Activated naive CD8-positive, alpha-beta T cell treated with anti-CD3 and anti-CD28 coated beads, Interleukin-2, amount 50 U/mL, for 16 hours (primary cell): ENCODE measurements around the gene SPG7.

Experiments used
- DNase-seq: peaks from one replicate; pipeline ENCODE4 v3.0.0-alpha.2; 2020; ENCODE audit warnings: low read depth, low spot score

Gene SPG7

DNA sequence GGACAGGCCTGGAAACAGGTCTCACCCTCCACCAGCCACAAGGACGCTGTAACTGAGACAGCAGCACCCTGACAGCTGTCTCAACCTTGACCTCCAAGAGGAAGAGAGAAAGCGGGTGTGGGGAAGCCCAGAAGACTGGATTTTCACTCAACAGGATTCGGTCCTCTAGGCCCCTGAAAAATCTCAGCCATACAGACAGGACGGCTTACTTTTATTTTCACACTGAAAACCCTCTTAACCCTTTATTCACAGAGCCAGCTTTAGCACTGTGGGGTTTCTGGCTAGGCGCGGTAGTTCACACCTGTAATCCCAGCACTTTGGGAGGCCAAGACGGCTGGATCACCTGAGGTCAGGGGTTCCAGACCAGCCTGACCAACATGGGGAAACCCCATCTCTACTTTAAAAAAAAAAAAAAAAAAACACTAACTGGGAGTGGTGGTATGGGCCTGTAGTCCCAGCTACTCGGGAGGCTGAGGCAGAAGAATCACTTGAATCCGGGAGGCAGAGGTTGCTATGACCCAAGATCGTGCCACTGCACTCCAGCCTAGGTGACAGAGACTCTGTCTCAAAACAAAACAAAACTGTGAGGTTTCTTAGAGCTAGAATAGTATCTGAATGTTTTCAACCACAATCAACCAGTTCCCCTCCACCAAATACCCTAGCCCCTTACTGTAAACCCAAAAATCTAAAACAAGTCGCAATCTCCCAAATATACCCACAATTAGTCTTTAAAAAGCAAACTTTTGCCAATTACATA, 23.1 kb upstream of the SPG7 start:
- DNase-seq, result no peak

DNA sequence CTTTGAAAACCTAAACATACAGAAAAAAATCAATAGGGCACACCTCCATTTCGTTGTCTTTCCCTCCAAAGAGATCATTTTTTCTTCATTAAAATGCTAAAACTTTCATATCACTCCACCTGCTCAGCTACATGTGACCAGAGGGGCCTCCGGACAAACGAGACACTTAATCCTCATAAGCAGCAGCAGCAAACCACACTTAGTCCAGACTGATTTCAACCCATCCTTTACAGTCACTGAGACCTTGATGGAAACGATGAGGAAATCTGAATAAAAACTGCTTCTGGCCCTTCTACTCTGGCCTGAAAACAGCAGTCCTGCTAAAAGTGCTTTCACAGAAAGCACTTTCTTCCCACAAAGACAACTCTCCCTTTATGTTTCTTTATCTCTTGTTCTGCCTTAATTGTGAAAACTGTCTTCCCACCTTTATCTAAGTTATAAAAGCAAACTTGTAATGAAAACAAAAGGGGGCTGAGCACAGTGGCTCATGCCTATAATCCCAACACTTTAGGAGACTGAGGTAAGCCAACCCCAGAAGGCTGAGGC, 22.4 kb upstream of the SPG7 start:
- no peak for DNase-seq

GRCh38 chr16:89489040-89489897, 18.9 kb upstream of the SPG7 start:
- peak; percentile 61 for DNase-seq

DNA sequence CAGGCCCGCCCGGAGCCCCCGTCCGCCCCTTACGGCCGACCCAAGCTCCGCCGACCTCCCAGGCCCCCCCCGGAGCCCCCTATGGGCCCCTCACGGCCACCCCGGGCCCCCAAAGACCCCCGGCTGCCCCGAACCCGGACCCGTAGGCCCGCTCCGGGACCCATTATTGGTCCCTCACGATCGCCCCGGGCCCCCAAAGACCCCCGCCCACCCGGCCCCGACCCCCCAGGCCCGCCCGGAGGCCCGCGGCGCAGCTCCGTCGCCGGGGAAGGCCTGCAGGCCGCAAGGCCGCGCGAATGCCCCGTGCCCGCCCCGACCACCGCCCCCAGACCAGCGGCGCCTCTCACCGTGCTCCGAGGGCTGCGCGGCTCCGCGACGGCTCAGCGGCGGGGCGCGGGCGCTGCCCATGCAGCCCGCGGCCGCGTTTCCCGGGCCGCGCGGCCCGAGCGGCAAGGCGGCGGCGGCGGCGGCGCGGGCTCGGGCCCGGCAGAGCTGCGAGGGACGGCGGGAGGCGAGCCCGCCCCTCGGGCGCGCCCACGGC, 18.2 kb upstream of the SPG7 start:
- no peak for DNase-seq

- DNase-seq, result peak; percentile 96
These were observed 17.6 kb upstream of the SPG7 start, which contains the start of gene ANKRD11 for GRCh38 chr16:89490439-89491237. Gene ANKRD11, minus strand, starts transcription at chr16:89490561. Its CDS starts 173,542 bp downstream, at chr16:89317019.

DNA sequence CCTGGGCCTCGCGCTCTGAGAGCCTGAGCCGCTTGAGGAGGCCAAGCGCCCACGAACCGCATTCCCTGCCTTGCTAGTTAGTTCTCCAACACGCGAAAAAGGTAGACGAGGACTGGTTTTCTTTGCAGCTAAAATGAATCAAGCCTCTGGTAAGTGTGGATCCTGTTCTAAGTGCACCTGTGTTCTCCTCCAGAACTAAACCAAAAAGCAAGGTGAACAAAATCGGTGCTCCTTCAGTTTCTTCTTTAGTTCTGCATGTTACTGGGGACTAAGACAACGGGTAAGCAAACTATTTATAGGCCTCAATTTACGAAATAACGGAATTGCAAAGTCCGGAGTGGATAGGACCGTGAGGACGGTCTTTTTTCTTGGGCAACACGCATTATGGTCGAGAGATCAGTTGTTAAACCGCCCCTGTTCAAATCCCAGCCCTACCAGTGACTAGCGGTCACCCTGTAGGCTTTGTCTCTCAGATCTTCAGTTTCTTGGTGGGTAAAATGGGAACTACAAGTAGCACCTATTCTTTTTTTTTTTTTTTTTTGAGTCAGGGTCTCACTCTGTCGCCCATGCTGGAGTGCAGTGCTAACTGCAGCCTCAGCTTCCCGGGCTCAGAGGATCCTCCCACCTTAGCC, 16.8 kb upstream of the SPG7 start:
- no peak for DNase-seq

DNA sequence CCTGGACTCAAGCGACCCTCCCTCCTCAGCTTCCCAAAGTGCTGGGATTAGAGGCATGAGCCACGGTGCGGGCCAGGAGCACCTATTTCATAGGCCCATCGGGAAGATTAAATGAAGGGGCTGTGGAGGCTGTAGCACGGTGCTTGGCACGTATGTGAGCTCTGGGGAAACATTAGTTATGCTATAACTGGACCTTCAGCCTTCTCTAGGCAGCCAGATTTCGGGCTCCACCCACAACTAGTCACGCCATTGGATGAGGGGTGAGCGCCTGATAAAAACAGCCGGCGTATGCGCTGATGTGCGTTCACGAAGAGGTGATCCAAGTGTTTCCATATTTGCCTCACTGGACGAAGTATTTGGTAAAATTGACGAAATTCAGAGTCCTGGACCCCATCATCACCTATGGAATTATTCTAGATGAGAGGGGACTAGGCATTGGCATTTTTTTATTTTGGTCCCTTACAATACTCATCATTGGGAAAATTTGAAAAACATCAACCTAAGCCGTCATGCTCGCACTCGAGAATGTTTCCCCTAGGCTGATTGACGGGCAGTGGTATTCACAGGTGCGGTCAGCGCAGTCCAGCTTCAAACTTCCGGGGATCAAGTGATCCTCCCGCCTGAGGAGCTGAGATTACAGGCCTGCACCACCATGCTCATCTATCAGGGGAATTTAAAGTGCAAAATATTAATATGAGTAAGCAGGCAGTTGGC, 16.1 kb upstream of the SPG7 start:
- DNase-seq, result no peak

DNA sequence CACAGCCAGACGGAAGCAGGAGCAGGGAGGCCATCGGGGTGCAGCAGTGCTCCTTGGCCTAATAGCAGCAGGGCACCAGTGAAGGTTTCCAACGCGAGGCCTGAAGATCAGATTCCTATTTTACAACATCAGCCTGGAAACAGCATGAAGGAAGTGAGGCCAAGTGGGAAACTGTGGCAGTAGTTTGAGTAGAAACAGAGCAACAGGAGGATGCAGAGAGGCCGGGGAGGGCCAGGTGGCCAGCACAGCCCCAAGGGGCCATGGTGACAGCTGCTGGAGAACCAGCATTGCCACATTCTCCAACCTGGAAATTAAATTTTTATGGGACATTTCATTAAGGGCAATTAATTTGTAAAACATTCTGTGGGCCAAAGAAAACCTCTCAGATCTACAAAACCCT, 14.4 kb upstream of the SPG7 start:
- DNase-seq, result no peak

- no peak for DNase-seq
These were observed 13.1 kb upstream of the SPG7 start for GRCh38 chr16:89495121-89495520.

DNA sequence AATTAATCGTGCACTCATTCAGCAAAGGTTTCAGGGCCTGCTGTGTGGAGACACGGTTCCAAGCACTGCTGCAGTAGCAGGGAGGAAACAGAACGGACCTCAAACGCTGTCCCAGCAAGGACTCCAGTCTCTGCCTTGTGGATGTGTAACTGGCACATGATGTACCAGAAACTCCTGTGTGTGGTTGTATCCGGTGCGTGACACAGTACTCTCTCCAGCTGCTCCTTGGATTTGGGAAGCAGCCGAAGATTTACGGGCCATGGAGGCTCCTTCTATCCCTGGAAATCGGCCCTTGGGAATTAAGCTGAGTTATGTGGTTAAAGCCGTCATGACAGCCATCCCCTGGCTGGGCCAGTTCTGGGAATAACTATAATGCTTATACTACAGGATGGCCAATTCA, 9.4 kb upstream of the SPG7 start:
- no peak for DNase-seq

DNA sequence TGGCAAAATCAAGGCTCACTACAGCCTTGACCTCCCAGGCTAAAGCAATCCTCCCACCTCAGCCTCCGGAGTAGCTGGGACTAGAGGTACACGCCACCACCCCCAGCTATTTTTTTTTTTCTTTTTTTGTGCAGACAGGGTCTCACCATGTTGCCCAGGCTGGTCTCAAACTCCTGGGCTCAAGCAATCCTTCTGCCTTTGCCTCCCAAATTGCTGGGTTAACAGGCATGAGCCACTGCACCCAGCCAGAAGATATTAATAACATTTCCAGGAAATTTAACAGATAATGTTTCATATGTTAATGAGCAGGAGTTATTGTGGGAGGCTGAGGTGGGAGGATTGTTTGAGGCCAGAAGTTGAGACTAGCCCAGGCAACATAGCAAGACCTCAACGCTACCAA, 8.4 kb upstream of the SPG7 start:
- no peak for DNase-seq

DNA sequence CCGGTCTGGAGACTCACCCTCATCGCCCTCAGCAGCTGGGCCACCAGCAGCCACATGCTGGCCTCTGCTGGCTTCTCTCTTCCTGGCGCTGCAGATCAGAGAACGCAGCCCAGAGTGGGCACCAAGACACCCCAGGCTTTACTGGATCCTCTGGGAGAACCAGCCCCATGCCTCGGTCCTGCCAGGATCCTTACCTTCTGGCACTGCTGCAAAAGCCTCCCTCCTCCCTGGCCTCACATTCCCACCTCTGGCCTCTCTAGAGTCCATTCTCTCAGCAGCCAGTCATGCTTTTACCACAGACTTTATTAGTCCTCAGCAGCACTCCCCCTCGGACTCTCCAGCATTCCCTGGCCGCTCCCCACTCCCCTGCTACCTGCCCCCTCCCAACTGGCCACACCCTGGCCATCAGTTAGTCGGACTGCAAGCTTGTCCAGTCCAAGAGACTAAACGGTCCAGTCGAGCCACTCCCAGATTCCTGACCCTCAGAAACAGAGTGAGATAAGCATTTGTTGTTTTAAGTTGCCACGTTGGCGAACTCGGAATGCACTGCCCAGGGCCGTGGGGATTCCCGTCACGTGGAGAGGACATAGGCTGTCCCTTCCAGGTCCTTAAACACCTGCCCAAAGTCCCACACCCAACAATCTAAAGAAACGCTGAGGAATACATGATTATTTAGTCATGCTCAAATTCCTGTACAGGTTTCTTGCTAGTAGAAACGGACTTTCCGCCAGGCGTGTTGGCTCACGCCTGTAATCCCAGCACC, 5.9 kb upstream of the SPG7 start:
- no peak for DNase-seq

DNA sequence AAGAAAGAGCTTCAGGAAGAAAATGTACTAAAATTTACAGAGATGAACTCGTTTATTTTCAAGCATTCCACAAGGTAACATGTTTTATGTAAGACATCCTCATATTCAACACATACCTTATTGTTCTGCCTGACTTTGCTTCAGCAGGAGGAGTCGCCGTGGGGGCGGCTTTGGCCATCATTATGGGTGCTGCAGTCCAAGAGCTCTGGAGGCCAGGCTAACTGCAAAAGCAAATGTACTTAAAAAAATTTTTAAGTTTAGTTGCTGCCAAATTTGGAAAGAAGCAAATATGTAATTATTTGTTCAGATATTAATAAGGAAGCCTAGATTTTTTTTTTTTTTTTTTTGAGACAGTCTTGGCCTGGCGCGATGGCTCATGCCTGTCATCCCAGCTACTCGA, 4.1 kb upstream of the SPG7 start:
- no peak for DNase-seq

- DNase-seq, result peak; percentile 75
These were observed 2.7 kb upstream of the SPG7 start for GRCh38 chr16:89505204-89506112.

DNA sequence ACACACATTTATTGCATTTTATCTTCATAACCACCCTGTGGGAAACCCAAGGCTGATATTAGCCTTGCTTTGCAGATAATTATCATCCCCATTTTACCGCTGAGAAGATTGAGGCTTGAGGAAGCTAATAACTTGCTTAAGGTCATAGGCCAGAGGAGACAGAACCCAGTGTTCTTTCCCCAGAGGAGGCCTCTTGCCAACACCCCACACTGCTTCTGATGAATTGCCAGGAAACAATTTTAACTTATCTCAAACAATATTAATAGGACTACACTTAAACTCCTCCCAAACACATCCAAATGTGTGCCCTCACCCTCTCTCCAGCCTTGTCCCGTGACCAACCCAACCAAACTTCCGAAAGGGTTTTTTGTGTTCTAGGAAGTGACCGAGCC, 2.1 kb upstream of the SPG7 start:
- DNase-seq, result no peak

DNA sequence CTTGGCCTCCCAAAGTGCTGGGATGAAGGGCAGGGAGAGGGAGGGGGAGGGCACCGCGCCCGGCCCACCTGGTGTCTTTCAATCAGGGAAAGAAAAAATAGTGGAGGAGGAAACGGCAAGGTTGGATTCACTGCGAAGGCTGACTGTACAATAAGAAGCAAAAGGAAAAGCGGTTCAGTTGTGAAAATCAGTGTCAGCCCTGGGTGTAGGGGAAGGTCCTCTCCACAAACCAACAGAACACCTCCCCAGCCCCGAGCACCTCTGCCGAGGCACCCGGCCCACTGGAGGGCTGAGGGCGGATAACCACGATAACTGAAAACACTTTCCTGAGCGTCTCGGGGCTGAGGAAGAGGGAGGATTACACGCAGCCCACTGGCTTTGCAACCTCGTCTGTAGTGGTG, 1.4 kb upstream of the SPG7 start:
- DNase-seq, result no peak

- DNase-seq, result no peak
These were observed 879 bp upstream of the SPG7 start for GRCh38 chr16:89507214-89507833.

- DNase-seq, result no peak
These were observed 2.3 kb downstream of the SPG7 start for GRCh38 chr16:89510526-89510925.
